ENCODE data around the gene ZNF248.

Gene ZNF248

DNA sequence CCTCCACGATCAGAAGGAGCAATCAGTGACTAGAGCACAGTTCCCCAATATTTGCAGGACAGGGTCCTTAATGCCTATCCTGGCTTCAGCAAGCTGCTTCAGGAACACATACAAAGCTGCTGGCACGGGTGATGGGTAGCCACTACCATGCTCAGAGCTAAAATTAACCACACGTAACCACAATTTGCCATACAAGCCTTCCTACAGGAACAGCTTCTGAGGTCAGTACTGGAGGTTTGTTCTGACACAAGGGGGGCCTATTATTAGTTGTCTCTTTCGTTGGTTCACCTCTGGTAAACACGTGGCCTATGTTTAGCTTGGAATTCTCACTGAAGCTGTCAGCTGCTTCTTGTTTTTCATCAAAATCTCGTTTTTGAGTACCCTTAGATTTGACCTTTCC, 41.1 kb downstream of the ZNF248 start:
- ATAC-seq = no peak
- no peak for TF ChIP-seq BACH2 (CRISPR knock-in tag; IDR thresholded peaks at IDR 0.05; ENCODE audit: borderline replicate concordance)
- no peak for TF ChIP-seq ARNTL (CRISPR knock-in tag; IDR thresholded peaks at IDR 0.05; ENCODE audit: borderline replicate concordance, low read depth)
- TF ChIP-seq ZFP3 (CRISPR knock-in tag; IDR thresholded peaks at IDR 0.05) = no peak
- no peak for TF ChIP-seq CSDC2 (CRISPR knock-in tag; IDR thresholded peaks at IDR 0.05)
- TF ChIP-seq ESRRG (CRISPR knock-in tag; IDR thresholded peaks at IDR 0.05) = no peak

DNA sequence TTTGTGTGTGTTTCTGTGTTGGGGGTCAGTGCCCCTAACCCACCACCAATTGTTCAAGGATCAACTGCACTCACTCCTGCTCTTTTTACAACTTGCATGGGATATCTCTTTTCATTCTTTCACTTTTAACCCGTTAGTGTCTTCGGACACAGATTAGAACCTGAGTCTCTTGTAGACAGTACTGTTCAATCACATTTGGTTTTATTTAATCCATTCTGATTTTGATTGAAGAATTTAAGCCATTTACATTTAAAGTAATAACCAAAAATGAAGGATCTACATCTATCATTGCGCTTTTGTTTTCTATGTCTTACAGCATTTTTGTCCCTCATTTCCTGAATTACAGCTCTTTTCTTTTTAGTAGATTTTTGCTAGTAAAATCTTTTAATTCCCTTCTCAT, 43.6 kb downstream of the ZNF248 start:
- ATAC-seq = no peak
- TF ChIP-seq BACH2 (CRISPR knock-in tag; IDR thresholded peaks at IDR 0.05; ENCODE audit: borderline replicate concordance) = no peak
- TF ChIP-seq, protein P1, sequence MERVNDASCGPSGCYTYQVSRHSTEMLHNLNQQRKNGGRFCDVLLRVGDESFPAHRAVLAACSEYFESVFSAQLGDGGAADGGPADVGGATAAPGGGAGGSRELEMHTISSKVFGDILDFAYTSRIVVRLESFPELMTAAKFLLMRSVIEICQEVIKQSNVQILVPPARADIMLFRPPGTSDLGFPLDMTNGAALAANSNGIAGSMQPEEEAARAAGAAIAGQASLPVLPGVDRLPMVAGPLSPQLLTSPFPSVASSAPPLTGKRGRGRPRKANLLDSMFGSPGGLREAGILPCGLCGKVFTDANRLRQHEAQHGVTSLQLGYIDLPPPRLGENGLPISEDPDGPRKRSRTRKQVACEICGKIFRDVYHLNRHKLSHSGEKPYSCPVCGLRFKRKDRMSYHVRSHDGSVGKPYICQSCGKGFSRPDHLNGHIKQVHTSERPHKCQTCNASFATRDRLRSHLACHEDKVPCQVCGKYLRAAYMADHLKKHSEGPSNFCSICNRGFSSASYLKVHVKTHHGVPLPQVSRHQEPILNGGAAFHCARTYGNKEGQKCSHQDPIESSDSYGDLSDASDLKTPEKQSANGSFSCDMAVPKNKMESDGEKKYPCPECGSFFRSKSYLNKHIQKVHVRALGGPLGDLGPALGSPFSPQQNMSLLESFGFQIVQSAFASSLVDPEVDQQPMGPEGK (CRISPR knock-in tag; IDR thresholded peaks at IDR 0.05; ENCODE audit: borderline replicate concordance) = no peak
- no peak for TF ChIP-seq RARB (CRISPR knock-in tag; IDR thresholded peaks at IDR 0.05)

DNA sequence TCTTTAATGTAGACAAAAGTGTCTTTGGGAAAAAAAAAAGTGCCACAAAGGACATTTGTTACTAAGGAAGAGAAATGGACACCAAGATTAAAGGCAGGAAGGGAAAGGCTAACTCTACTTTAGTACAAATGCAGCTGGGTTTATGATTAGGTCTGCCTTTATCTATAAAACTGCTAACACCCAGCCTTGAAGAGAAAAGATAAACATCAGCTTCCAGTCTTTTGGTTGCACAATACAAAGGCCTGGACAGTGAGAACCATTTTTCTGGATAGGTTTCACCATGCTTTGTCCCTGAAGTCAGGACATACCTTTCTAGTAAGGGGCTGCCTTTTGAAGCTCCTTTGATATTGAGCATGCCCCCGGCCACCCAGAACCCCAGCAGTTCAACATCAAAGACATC, 45.1 kb downstream of the ZNF248 start:
- ATAC-seq = no peak
- no peak for TF ChIP-seq ZNF565 (CRISPR knock-in tag; conservative IDR thresholded peaks at IDR 0.05; ENCODE audit: low read depth)
- no peak for TF ChIP-seq ESRRG (CRISPR knock-in tag; IDR thresholded peaks at IDR 0.05)
- no peak for TF ChIP-seq RARB (CRISPR knock-in tag; IDR thresholded peaks at IDR 0.05)
- TF ChIP-seq, protein P1 (CRISPR knock-in tag; IDR thresholded peaks at IDR 0.05; ENCODE audit: borderline replicate concordance) = no peak
- TF ChIP-seq ZNF8 (CRISPR knock-in tag; IDR thresholded peaks at IDR 0.05) = no peak
- TF ChIP-seq PPARA (CRISPR knock-in tag; IDR thresholded peaks at IDR 0.05; ENCODE audit: borderline replicate concordance) = no peak
- no peak for TF ChIP-seq ZNF70 (CRISPR knock-in tag; IDR thresholded peaks at IDR 0.05)
- no peak for TF ChIP-seq ZFP3 (CRISPR knock-in tag; IDR thresholded peaks at IDR 0.05)
- no peak for TF ChIP-seq ZC3H10 (CRISPR knock-in tag; IDR thresholded peaks at IDR 0.05)
- TF ChIP-seq TOX (CRISPR knock-in tag; IDR thresholded peaks at IDR 0.05; ENCODE audit: borderline replicate concordance) = no peak
- TF ChIP-seq CSDC2 (CRISPR knock-in tag; IDR thresholded peaks at IDR 0.05) = no peak
- no peak for TF ChIP-seq SNAI2 (CRISPR knock-in tag; IDR thresholded peaks at IDR 0.05)
- TF ChIP-seq, protein P2, sequence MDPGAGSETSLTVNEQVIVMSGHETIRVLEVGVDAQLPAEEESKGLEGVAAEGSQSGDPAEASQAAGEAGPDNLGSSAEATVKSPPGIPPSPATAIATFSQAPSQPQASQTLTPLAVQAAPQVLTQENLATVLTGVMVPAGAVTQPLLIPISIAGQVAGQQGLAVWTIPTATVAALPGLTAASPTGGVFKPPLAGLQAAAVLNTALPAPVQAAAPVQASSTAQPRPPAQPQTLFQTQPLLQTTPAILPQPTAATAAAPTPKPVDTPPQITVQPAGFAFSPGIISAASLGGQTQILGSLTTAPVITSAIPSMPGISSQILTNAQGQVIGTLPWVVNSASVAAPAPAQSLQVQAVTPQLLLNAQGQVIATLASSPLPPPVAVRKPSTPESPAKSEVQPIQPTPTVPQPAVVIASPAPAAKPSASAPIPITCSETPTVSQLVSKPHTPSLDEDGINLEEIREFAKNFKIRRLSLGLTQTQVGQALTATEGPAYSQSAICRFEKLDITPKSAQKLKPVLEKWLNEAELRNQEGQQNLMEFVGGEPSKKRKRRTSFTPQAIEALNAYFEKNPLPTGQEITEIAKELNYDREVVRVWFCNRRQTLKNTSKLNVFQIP (CRISPR knock-in tag; IDR thresholded peaks at IDR 0.05; ENCODE audit: borderline replicate concordance, low read depth) = no peak
- TF ChIP-seq, protein P3, sequence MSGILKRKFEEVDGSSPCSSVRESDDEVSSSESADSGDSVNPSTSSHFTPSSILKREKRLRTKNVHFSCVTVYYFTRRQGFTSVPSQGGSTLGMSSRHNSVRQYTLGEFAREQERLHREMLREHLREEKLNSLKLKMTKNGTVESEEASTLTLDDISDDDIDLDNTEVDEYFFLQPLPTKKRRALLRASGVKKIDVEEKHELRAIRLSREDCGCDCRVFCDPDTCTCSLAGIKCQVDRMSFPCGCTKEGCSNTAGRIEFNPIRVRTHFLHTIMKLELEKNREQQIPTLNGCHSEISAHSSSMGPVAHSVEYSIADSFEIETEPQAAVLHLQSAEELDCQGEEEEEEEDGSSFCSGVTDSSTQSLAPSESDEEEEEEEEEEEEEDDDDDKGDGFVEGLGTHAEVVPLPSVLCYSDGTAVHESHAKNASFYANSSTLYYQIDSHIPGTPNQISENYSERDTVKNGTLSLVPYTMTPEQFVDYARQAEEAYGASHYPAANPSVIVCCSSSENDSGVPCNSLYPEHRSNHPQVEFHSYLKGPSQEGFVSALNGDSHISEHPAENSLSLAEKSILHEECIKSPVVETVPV (CRISPR knock-in tag; IDR thresholded peaks at IDR 0.05) = no peak
- TF ChIP-seq, protein P4, sequence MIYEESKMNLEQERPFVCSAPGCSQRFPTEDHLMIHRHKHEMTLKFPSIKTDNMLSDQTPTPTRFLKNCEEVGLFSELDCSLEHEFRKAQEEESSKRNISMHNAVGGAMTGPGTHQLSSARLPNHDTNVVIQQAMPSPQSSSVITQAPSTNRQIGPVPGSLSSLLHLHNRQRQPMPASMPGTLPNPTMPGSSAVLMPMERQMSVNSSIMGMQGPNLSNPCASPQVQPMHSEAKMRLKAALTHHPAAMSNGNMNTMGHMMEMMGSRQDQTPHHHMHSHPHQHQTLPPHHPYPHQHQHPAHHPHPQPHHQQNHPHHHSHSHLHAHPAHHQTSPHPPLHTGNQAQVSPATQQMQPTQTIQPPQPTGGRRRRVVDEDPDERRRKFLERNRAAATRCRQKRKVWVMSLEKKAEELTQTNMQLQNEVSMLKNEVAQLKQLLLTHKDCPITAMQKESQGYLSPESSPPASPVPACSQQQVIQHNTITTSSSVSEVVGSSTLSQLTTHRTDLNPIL (CRISPR knock-in tag; IDR thresholded peaks at IDR 0.05; ENCODE audit: low read depth) = no peak
- TF ChIP-seq ISL1 (CRISPR knock-in tag; IDR thresholded peaks at IDR 0.05) = no peak
- no peak for TF ChIP-seq GLIS3 (CRISPR knock-in tag; IDR thresholded peaks at IDR 0.05)

DNA sequence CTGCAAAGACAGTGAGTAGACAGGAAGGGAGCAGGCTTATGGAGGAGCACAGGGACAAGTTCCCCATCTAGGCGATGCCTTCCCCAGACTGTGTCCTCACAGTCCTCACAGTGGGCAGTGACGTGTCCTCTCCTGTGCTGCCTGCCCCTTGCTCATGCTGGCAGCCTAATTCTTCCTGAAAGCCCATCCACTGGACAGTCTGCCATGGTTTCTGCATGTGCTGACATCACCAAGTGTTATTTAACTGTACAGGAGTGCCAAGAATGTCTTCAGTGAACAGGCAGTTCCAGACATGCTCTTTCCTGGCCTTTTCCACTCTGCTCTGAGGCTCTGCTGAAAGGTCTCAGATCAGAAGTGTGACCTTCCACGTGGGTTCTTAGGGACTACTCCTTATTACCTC, 54.1 kb downstream of the ZNF248 start:
- TF ChIP-seq ZNF8 (CRISPR knock-in tag; IDR thresholded peaks at IDR 0.05) (no peak), RARB (CRISPR knock-in tag; IDR thresholded peaks at IDR 0.05) (no peak), SNAI2 (CRISPR knock-in tag; IDR thresholded peaks at IDR 0.05) (no peak), ZC3H10 (CRISPR knock-in tag; IDR thresholded peaks at IDR 0.05) (no peak), TCF4 (CRISPR knock-in tag; IDR thresholded peaks at IDR 0.05; ENCODE audit: borderline replicate concordance) (no peak), CSDC2 (CRISPR knock-in tag; IDR thresholded peaks at IDR 0.05) (no peak), ISL1 (CRISPR knock-in tag; IDR thresholded peaks at IDR 0.05) (no peak), GLIS3 (CRISPR knock-in tag; IDR thresholded peaks at IDR 0.05) (no peak), ZNF70 (CRISPR knock-in tag; IDR thresholded peaks at IDR 0.05) (no peak)
- TF ChIP-seq, protein P4 (CRISPR knock-in tag; IDR thresholded peaks at IDR 0.05; ENCODE audit: low read depth) = no peak
- no peak for ATAC-seq
